ENCODE data around the gene ERMP1. TPM values are rescaled to one million over a fixed set of nuclear protein-coding genes. Genes with fewer than 3 reads are reported as not detected.

Gene ERMP1
- total RNA-seq, 5 donors from 2014 or later (not counting 1 experiment from before 2014, with no cell fraction given) = 12.1 to 23.5 (median 17.7) TPM

- CTCF ChIA-PET = no interaction called here
- no peaks in the 10 kb centered on the region for H3K9me3 ChIP-seq
- no peak overlapping the region for H3K27ac ChIP-seq (ENCODE audit: low read length)
- H3K27ac Mint-ChIP-seq = no peak overlapping the region
- no peaks in the 10 kb centered on the region for H3K27me3 ChIP-seq (replicated peaks in 1 of 2; ENCODE audit: control insufficient read depth in 2 of 2, extremely low read depth in 1 of 2, insufficient read depth in 2 of 2, low read length in 1 of 2)
- peaks cover 58% of the 10 kb centered on the region for H3K36me3 Mint-ChIP-seq
- ATAC-seq (replicated peaks in 1 of 4) = no peak
- DNase-seq = no peak
- no peaks in the 10 kb centered on the region for H3K4me1 Mint-ChIP-seq
- peaks cover 0 to 6% of the 10 kb centered on the region in 2 donors for H3K36me3 ChIP-seq (ENCODE audit: control insufficient read depth in 2 of 2, extremely low read depth in 1 of 2, insufficient read depth in 1 of 2, low read length in 1 of 2)
- no peak overlapping the region for H3K4me3 Mint-ChIP-seq
- no peak overlapping the region for H3K4me3 ChIP-seq (ENCODE audit: control insufficient read depth in 1 of 2, extremely low read depth in 1 of 2, low read length in 1 of 2)
- H3K9me3 Mint-ChIP-seq = no peaks in the 10 kb centered on the region
- WGBS (ENCODE audit: insufficient coverage) = no CpG with 5 or more reads among the region's 2 CpGs
- no peaks in the 10 kb centered on the region for H3K4me1 ChIP-seq (ENCODE audit: control insufficient read depth in 1 of 2, extremely low read depth in 1 of 2, insufficient read depth in 2 of 2, low read length in 2 of 2)
- H3K27me3 Mint-ChIP-seq = no peaks in the 10 kb centered on the region
- POLR2A ChIA-PET = no interaction called here
These were observed 96.2 kb downstream of the ERMP1 start for GRCh38 chr9:5736563-5737346.

- peaks cover 51% of the 10 kb centered on the region for H3K36me3 Mint-ChIP-seq
- ATAC-seq (replicated peaks in 1 of 4) (no peak), DNase-seq (no peak)
- Histone ChIP-seq H3K27me3 (replicated peaks in 1 of 2; ENCODE audit: control insufficient read depth in 2 of 2, extremely low read depth in 1 of 2, insufficient read depth in 2 of 2, low read length in 1 of 2) (no peaks in the 10 kb centered on the region), H3K36me3 (ENCODE audit: control insufficient read depth in 2 of 2, extremely low read depth in 1 of 2, insufficient read depth in 1 of 2, low read length in 1 of 2) (peaks cover 0 to 6% of the 10 kb centered on the region in 2 donors), H3K9me3 (no peaks in the 10 kb centered on the region), H3K4me3 (ENCODE audit: control insufficient read depth in 1 of 2, extremely low read depth in 1 of 2, low read length in 1 of 2) (no peak overlapping the region), H3K27ac (ENCODE audit: low read length) (no peak overlapping the region), H3K4me1 (ENCODE audit: control insufficient read depth in 1 of 2, extremely low read depth in 1 of 2, insufficient read depth in 2 of 2, low read length in 2 of 2) (no peaks in the 10 kb centered on the region)
- ChIA-PET POLR2A (no interaction called here), CTCF (interaction anchor here in 1 of 2 donors (0.7 kb wide), 1 partner anchor 37 kb away, joined by 3 read pairs; no protein-coding TSS in a partner anchor)
- H3K27ac Mint-ChIP-seq = no peak overlapping the region
- H3K27me3 Mint-ChIP-seq = no peaks in the 10 kb centered on the region
- no peaks in the 10 kb centered on the region for H3K9me3 Mint-ChIP-seq
- no peak overlapping the region for H3K4me3 Mint-ChIP-seq
- 100% methylated on average over 1 of the region's 2 CpGs for WGBS (ENCODE audit: insufficient coverage)
- H3K4me1 Mint-ChIP-seq = no peaks in the 10 kb centered on the region
These were observed 97.8 kb downstream of the ERMP1 start for GRCh38 chr9:5735072-5735471.

Other genes with a start within 250 kb of the ERMP1 start
- gene RIC1, start 204.0 kb downstream of the ERMP1 start, total RNA-seq = 10 to 100 TPM; 22.2 to 29.9 (median 22.9) TPM
- gene MLANA, start 57.8 kb upstream of the ERMP1 start, total RNA-seq = not detected
- 10 to 100 TPM; 26.2 to 34.6 (median 29.3) TPM for gene RANBP6, start 182.5 kb upstream of the ERMP1 start, total RNA-seq

Measured in T-cell (primary cell).